Lower leg skin (tissue), 4 donors: ENCODE results near the gene CHST2. TPM values are rescaled to one million over a fixed set of nuclear protein-coding genes. Genes with fewer than 3 reads are reported as not detected.

Source experiments
- DNase-seq, 2 donors: peaks; one replicate each; pipeline ENCODE4 v3.0.0-alpha.2; 2019; ENCODE audit warnings: low spot score in 2 of 2
- H3K4me3 ChIP-seq: fragments of 200-600 bp; sonication (generic); 2 replicates; pipeline ENCODE4 v1.5.1; 2017; ENCODE audit warnings: mild to moderate bottlenecking, low read depth; ENCODE audit not compliant: poor library complexity, severe bottlenecking
- POLR2A ChIP-seq, 2 donors: fragments of 450-650 bp; IDR thresholded peaks; one replicate each; pipeline ENCODE4 v1.6.1; 2016 to 2017; ENCODE audit warnings: antibody characterized with exemption in 2 of 2, mild to moderate bottlenecking in 1 of 2, moderate library complexity in 1 of 2
- WGBS, 2 donors: methylation state at CpG; one replicate each; pipeline ENCODE4 v1.1.5; 2018; 5-methylcytosine and 5-hydroxymethylcytosine counted together
- intact Hi-C: fragments of 100-400 bp; cut with DNase I; formaldehyde crosslinking; loops from one replicate; pipeline ENCODE4 v1.15.0; 2023; ENCODE audit warnings: low total_unique reads
- total RNA-seq, 4 donors: library from RNA; depleted of rRNA; stranded (reverse); fragments of >200 nt; gene quantifications; one replicate each; pipeline ENCODE4 v1.1.0, GENCODE V29; 2016
- TF ChIP-seq, protein P1 (sequence below), 3 donors: fragments of 450-650 bp; IDR thresholded peaks; one replicate each; pipeline ENCODE4 v1.5.1; 2016; ENCODE audit warnings: antibody characterized with exemption in 3 of 3, mild to moderate bottlenecking in 3 of 3, moderate library complexity in 2 of 3

CHST2 gene
- total RNA-seq, 4 donors from 2014 or later, result 2.2 to 14.7 (median 4.4) TPM

DNA sequence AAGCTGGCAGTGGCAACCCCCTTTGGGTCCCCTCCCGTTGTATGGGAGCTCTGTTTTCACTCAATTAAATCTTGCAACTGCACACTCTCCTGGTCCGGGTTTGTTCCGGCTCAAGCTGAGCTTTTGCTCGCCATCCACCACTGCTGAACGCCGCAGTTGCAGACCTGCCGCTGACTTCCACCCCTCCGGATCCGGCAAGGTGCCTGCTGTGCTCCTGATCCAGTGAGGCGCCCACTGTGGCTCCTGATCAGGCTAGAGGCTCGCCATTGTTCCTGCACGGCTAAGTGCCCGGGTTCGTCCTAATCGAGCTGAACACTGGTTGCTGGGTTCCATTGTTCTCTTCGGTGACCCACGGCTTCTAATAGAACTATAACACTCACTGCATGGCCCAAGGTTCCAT is 22.8 kb downstream of the CHST2 start:
- H3K4me3 ChIP-seq, result no peak overlapping the region
- 91 to 97% methylated on average over 17 of the region's 17 CpGs for WGBS, 2 donors
- TF ChIP-seq, protein P1, sequence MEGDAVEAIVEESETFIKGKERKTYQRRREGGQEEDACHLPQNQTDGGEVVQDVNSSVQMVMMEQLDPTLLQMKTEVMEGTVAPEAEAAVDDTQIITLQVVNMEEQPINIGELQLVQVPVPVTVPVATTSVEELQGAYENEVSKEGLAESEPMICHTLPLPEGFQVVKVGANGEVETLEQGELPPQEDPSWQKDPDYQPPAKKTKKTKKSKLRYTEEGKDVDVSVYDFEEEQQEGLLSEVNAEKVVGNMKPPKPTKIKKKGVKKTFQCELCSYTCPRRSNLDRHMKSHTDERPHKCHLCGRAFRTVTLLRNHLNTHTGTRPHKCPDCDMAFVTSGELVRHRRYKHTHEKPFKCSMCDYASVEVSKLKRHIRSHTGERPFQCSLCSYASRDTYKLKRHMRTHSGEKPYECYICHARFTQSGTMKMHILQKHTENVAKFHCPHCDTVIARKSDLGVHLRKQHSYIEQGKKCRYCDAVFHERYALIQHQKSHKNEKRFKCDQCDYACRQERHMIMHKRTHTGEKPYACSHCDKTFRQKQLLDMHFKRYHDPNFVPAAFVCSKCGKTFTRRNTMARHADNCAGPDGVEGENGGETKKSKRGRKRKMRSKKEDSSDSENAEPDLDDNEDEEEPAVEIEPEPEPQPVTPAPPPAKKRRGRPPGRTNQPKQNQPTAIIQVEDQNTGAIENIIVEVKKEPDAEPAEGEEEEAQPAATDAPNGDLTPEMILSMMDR (IDR thresholded peaks at IDR 0.05), result no peak
- no peak for TF ChIP-seq POLR2A (IDR thresholded peaks at IDR 0.05)
- no peak for DNase-seq
- intact Hi-C loops, result no loop called here

- no peak for TF ChIP-seq POLR2A (IDR thresholded peaks at IDR 0.05)
- TF ChIP-seq, protein P1 (IDR thresholded peaks at IDR 0.05), result no peak
- H3K4me3 ChIP-seq, result no peak overlapping the region
- intact Hi-C loops, result no loop called here
- no peak for DNase-seq
- 73 to 74% methylated on average over 4 of the region's 4 CpGs for WGBS, 2 donors
Measured at GRCh38 chr3:143145906-143146305, 26.3 kb downstream of the CHST2 start.

- TF ChIP-seq POLR2A (IDR thresholded peaks at IDR 0.05), result no peak
- TF ChIP-seq, protein P1 (IDR thresholded peaks at IDR 0.05), result no peak
- 84 to 87% methylated on average over 12 of the region's 12 CpGs for WGBS, 2 donors
- DNase-seq, result no peak
- intact Hi-C loops, result no loop called here
- no peak overlapping the region for H3K4me3 ChIP-seq
Measured at GRCh38 chr3:143146486-143147274, 27.1 kb downstream of the CHST2 start.

DNA sequence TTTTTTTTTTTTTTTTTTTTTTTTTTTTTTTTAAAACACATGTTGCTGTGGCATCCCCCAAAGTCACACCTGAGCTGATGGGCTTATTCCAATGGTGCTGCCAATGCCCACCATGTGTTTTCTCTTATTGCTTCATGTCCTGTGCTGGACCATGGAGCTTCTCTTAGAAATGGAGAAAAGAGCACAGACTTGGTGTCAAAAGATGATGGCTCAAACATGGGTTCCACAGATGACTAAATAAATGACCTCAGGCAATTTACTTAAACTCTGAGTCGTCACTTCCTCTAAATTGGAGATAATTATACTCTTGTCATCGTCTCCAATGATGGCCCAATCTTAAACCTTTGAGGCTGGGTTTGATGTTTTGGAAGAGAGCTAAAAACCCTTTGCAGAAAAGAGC is 28.1 kb downstream of the CHST2 start:
- no peak overlapping the region for H3K4me3 ChIP-seq
- no peak for DNase-seq
- intact Hi-C loops, result no loop called here
- TF ChIP-seq, protein P1 (IDR thresholded peaks at IDR 0.05), result no peak
- TF ChIP-seq POLR2A (IDR thresholded peaks at IDR 0.05), result no peak
- WGBS, 2 donors, result 49 to 60% methylated on average over 2 of the region's 2 CpGs

DNA sequence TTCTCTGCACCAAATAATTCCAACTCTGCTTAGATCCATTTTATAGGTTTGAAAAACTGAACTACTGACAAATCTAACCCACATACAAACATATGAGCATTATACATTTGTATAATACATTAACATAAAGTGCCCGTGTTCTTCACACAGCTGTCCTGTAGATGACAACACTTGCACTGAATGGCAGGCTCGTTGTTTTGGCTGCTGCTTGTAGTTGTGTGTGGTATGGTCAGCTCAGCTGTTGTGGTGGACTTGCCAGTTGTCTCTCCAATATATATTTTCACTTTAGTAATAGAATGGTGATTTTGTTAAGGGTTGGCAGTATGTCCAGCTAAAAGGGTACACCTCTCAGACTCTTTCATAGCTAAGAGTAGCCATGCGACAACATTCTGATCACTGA is 30.5 kb downstream of the CHST2 start:
- TF ChIP-seq POLR2A (IDR thresholded peaks at IDR 0.05), result no peak
- TF ChIP-seq, protein P1 (IDR thresholded peaks at IDR 0.05), result no peak
- intact Hi-C loops, result no loop called here
- 91 to 95% methylated on average over 3 of the region's 3 CpGs for WGBS, 2 donors
- no peak overlapping the region for H3K4me3 ChIP-seq
- DNase-seq, result no peak
